K562 (cell line): ENCODE measurements around the gene HSPB6. TPM values are rescaled to one million over a fixed set of nuclear protein-coding genes. Genes with fewer than 3 reads are reported as not detected.

Experiments used
- SRSF3 ChIP-seq: fragments of 200-400 bp; formaldehyde crosslinking; IDR thresholded peaks from 2 replicates; pipeline ENCODE4 v1.6.1; 2016; ENCODE audit warnings: mild to moderate bottlenecking, low read length, moderate library complexity; ENCODE audit not compliant: insufficient read depth
- polyA plus RNA-seq, 8 experiments: library from polyadenylated mRNA; depleted of rRNA in 4 of 8; stranded (reverse) in 5 of 8; unstranded in 3 of 8; fragments of >200 nt; fragmentation: Nextera tagmentation in 2 of 8; fragmentation: Illumina TruSeq in 1 of 8; extraction: Ambion mirVana in 2 of 8; extraction: Trizol in 1 of 8; gene quantifications; 2 replicates each; pipeline versions ENCODE4 v1.2.1 to v1.2.3, GENCODE V29; 2011 to 2014; ENCODE audit warnings: inconsistent platforms in 1 of 8, missing spikeins in 1 of 8
- total RNA-seq, 7 experiments: library from RNA; depleted of rRNA in 6 of 7; stranded (reverse); fragments of >200 nt in 6 of 7; fragmentation: Illumina TruSeq in 2 of 7; extraction: Trizol in 2 of 7; gene quantifications; 2 replicates each; pipeline versions ENCODE4 v1.2.1 to v1.2.3, GENCODE V29; 2011 to 2021; ENCODE audit warnings: low replicate concordance in 1 of 7
- TF ChIP-seq, protein P1 (sequence below), 2 experiments: fragments of 450-650 bp in 1 of 2; sonication (generic) in 1 of 2; formaldehyde crosslinking in 1 of 2; IDR thresholded peaks; 2 replicates each; pipeline versions ENCODE4 v1.7.1 to v1.9.0; 2016 to 2022; ENCODE audit warnings: inconsistent platforms in 1 of 2, mild to moderate bottlenecking in 1 of 2, missing genetic modification reagents in 1 of 2

The HSPB6 gene
- total and polyA plus RNA-seq, 9 of the 15 experiments (the other 6 are each of a cell fraction or from before 2014, with no cell fraction given) = 0.55 TPM; not detected in 8

DNA sequence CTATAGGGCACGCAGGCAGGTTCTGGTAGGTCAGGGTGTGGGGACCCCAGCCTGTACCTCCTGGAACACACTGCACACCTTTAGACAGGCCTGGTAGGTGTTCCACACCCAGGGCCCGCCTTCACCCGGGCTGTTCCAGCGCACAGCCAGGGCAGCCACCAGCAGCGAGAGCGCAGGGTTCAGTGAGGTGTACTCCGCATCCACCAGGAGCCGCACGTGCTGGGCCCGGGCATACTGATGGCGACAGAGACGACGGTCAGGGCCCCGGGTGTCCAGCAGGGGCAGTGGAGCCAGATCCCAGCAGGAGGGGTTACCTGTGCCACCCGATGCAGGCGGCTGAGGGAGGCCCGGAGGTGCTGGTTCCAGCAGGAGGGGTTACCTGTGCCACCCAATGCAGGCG is 49.8 kb upstream of the HSPB6 start (continued):
- TF ChIP-seq, protein P1, sequence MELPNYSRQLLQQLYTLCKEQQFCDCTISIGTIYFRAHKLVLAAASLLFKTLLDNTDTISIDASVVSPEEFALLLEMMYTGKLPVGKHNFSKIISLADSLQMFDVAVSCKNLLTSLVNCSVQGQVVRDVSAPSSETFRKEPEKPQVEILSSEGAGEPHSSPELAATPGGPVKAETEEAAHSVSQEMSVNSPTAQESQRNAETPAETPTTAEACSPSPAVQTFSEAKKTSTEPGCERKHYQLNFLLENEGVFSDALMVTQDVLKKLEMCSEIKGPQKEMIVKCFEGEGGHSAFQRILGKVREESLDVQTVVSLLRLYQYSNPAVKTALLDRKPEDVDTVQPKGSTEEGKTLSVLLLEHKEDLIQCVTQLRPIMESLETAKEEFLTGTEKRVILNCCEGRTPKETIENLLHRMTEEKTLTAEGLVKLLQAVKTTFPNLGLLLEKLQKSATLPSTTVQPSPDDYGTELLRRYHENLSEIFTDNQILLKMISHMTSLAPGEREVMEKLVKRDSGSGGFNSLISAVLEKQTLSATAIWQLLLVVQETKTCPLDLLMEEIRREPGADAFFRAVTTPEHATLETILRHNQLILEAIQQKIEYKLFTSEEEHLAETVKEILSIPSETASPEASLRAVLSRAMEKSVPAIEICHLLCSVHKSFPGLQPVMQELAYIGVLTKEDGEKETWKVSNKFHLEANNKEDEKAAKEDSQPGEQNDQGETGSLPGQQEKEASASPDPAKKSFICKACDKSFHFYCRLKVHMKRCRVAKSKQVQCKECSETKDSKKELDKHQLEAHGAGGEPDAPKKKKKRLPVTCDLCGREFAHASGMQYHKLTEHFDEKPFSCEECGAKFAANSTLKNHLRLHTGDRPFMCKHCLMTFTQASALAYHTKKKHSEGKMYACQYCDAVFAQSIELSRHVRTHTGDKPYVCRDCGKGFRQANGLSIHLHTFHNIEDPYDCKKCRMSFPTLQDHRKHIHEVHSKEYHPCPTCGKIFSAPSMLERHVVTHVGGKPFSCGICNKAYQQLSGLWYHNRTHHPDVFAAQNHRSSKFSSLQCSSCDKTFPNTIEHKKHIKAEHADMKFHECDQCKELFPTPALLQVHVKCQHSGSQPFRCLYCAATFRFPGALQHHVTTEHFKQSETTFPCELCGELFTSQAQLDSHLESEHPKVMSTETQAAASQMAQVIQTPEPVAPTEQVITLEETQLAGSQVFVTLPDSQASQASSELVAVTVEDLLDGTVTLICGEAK (IDR thresholded peaks at IDR 0.05) = no peak
- TF ChIP-seq, protein P1 (CRISPR knock-in tag; IDR thresholded peaks at IDR 0.05) = no peak
- TF ChIP-seq SRSF3 = no peak
